Thoracic aorta (tissue), 2 donors: ENCODE results near the gene NUCB1. TPM values are rescaled to one million over a fixed set of nuclear protein-coding genes. Genes with fewer than 3 reads are reported as not detected.

Experiments
- ATAC-seq: fragments of 150-250 bp; one replicate; pipeline ENCODE4 v1.8.0; 2017; ENCODE audit warnings: low read depth; ENCODE audit not compliant: insufficient number of reproducible peaks, low FRiP score
- DNase-seq: peaks from one replicate; pipeline ENCODE4 v3.0.0-alpha.2; 2020; ENCODE audit warnings: low spot score
- H3K27ac ChIP-seq, 2 donors: fragments of 200-600 bp; sonication (generic); 1 replicate in 1 of 2; 2 replicates in 1 of 2; pipeline ENCODE4 v1.5.1; 2016; ENCODE audit warnings: mild to moderate bottlenecking in 2 of 2, moderate library complexity in 2 of 2
- H3K27me3 ChIP-seq: fragments of 200-600 bp; sonication (generic); replicated peaks from 2 replicates; pipeline ENCODE4 v1.6.0; 2016; ENCODE audit warnings: mild to moderate bottlenecking; ENCODE audit not compliant: insufficient read depth
- H3K36me3 ChIP-seq: fragments of 200-600 bp; sonication (generic); one replicate; pipeline ENCODE4 v1.5.1; 2016
- H3K4me1 ChIP-seq, 2 donors: fragments of 200-600 bp; sonication (generic); 1 replicate in 1 of 2; 2 replicates in 1 of 2; pipeline versions ENCODE4 v1.5.1 to v1.6.0; 2016; ENCODE audit warnings: low read depth in 2 of 2, mild to moderate bottlenecking in 1 of 2; ENCODE audit not compliant: control insufficient read depth in 1 of 2
- H3K4me3 ChIP-seq: fragments of 200-600 bp; sonication (generic); 2 replicates; pipeline ENCODE4 v1.5.1; 2016; ENCODE audit warnings: mild to moderate bottlenecking
- H3K9me3 ChIP-seq: fragments of 200-600 bp; sonication (generic); 2 replicates; pipeline ENCODE4 v1.5.1; 2016
- total RNA-seq, 2 donors: library from RNA; depleted of rRNA; stranded (reverse); fragments of >200 nt; gene quantifications; one replicate each; pipeline versions ENCODE4 v1.1.0 to v1.2.3, GENCODE V29; 2016
- TF ChIP-seq, protein P1 (sequence below): fragments of 200-600 bp; sonication (generic); IDR thresholded peaks from one replicate; pipeline ENCODE4 v1.5.1; 2019; ENCODE audit warnings: antibody characterized with exemption

The NUCB1 gene
- total RNA-seq, 2 donors from 2014 or later: 415 to 671 TPM

DNA sequence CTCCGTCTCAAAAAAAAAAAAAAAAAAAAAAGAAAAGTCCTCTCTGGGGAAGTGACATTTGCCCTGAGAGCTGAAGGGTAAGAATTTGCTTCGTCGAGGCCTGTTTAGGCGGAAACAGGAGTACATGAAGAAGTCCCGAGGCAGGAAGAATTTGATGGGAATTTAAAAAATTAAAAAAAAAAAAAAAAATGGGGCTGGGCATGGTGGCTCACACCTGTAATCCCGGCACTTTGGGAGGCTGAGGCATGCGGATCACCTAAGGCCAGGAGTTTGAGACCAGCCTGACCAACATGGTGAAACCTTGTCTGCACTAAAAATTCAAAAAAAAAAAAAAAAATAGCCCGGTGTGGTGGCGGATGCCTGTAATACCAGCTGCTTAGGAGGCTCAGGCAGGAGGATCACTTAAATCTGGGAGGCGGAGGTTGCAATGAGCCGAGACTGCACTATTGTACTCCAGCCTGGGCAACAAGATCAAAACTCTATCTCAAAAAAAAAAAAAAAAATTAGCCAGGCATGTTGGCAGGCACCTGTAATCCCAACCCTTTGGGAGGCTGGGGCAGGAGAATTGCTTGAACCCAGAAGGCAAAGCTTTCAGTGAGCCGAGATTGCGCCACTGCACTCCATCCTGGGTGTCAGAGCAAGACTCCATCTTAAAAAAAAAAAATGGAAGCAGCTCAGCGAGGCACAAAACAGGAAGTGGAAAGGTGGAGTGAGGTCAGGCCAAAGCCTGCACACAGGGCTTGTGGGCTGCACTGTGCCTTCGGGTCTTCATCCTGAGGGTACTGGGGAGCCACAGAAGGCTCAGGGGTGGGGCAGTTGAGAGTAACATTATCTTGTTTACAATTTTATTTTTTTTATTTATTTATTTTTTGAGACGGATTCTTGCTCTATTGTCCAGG is 59.5 kb downstream of the NUCB1 start:
- no peak overlapping the region for H3K27ac ChIP-seq
- H3K4me3 ChIP-seq: no peak overlapping the region
- H3K36me3 ChIP-seq: peaks cover 4% of the 10 kb centered on the region
- DNase-seq: no peak
- no peaks in the 10 kb centered on the region for H3K27me3 ChIP-seq
- H3K4me1 ChIP-seq: peaks cover 15 to 29% of the 10 kb centered on the region in 2 donors
- ATAC-seq: no peak
- TF ChIP-seq, protein P1, sequence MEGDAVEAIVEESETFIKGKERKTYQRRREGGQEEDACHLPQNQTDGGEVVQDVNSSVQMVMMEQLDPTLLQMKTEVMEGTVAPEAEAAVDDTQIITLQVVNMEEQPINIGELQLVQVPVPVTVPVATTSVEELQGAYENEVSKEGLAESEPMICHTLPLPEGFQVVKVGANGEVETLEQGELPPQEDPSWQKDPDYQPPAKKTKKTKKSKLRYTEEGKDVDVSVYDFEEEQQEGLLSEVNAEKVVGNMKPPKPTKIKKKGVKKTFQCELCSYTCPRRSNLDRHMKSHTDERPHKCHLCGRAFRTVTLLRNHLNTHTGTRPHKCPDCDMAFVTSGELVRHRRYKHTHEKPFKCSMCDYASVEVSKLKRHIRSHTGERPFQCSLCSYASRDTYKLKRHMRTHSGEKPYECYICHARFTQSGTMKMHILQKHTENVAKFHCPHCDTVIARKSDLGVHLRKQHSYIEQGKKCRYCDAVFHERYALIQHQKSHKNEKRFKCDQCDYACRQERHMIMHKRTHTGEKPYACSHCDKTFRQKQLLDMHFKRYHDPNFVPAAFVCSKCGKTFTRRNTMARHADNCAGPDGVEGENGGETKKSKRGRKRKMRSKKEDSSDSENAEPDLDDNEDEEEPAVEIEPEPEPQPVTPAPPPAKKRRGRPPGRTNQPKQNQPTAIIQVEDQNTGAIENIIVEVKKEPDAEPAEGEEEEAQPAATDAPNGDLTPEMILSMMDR: no peak
- H3K9me3 ChIP-seq: no peaks in the 10 kb centered on the region

DNA sequence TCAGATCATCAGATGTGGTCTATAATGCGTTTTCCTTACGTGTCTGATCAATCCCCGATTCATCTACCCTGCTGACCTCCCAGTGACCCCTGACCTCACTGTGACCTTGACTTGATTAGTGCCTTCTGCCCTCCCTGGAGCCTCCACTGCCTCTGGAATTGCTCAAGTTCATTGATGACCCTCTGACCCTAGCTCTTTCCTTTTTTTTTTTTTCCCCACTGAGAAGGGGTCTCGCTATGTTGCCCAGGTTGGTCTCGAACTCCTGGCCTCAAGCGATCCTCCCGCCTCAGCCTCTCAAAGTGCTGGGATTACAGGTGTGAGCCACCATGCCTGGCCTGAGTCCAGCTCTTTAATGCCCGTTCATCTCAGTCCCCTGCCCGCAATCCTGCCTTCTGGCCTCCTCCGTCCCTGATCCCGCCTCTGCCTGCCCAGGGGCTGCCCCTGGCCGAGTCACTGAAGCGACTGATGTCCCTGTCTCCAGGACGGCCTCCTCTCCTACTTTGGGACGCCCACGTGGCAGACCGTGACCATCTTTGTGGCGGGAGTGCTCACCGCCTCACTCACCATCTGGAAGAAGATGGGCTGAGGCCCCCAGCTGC is 61.0 kb downstream of the NUCB1 start:
- H3K36me3 ChIP-seq: peaks cover 4% of the 10 kb centered on the region
- peak overlapping the region; percentile 22 to 95 for H3K27ac ChIP-seq
- H3K9me3 ChIP-seq: no peaks in the 10 kb centered on the region
- H3K4me3 ChIP-seq: no peak overlapping the region
- peaks cover 5 to 20% of the 10 kb centered on the region in 2 donors for H3K4me1 ChIP-seq
- no peaks in the 10 kb centered on the region for H3K27me3 ChIP-seq
- DNase-seq (no peak), ATAC-seq (no peak)
- TF ChIP-seq, protein P1: no peak

DNA sequence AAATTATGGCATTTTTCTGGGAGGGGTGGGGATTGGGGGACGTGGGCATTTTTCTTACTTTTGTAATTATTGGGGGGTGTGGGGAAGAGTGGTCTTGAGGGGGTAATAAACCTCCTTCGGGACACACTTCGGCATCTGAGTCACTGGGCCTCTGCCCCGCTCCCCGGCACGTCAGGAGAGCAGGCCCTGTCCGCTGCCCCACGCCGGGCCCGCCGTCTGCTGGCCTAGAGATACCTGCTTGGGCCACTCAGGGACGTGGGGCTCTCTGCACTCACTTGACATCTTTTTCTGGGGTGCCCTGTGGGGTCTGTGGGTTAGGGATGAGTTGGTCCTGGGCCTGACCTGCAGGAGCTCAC is 61.5 kb downstream of the NUCB1 start:
- Histone ChIP-seq H3K27me3 (no peaks in the 10 kb centered on the region), H3K27ac (peak overlapping the region; percentile 22 to 95), H3K36me3 (peaks cover 5% of the 10 kb centered on the region), H3K4me3 (no peak overlapping the region), H3K4me1 (peaks cover 6 to 23% of the 10 kb centered on the region in 2 donors), H3K9me3 (no peaks in the 10 kb centered on the region)
- TF ChIP-seq, protein P1: no peak
- ATAC-seq: no peak
- no peak for DNase-seq

GRCh38 chr19:48962029-48962848 is 62.1 kb downstream of the NUCB1 start:
- no peak for DNase-seq
- no peak for ATAC-seq
- Histone ChIP-seq H3K4me1 (peaks cover 12 to 28% of the 10 kb centered on the region in 2 donors), H3K27me3 (no peaks in the 10 kb centered on the region), H3K4me3 (no peak overlapping the region), H3K36me3 (peaks cover 9% of the 10 kb centered on the region), H3K9me3 (no peaks in the 10 kb centered on the region), H3K27ac (peak overlapping the region; percentile 95 to 98)
- TF ChIP-seq, protein P1: no peak

DNA sequence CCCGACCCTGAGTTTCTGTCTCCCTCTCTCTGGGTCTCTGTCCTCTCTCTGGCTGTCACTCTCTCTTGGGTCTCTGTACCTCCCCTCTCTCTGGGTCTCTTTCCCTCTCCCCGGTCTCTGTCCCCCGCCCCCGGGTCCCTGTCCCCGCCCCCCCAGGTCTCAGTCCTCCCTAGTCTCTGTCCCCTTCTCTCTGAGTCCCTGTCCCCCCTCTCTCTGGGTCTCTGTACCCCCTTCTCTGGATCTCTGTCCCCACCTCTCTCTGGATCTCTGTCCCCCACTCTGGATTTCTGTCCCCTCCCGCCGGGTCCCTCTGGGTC is 62.7 kb downstream of the NUCB1 start:
- Histone ChIP-seq H3K27ac (peak overlapping the region; percentile 95 to 98), H3K27me3 (no peaks in the 10 kb centered on the region), H3K4me3 (no peak overlapping the region), H3K36me3 (peaks cover 9% of the 10 kb centered on the region), H3K9me3 (no peaks in the 10 kb centered on the region), H3K4me1 (peaks cover 12 to 34% of the 10 kb centered on the region in 2 donors)
- no peak for DNase-seq
- TF ChIP-seq, protein P1: no peak
- ATAC-seq: no peak
